ENCODE results near the gene YTHDF1.
"Not testable (repeated sequence)": the region's sequence is repeated elsewhere in the genome, so short reads cannot be mapped to it uniquely, and the experiment has no call there.

The YTHDF1 gene

GRCh38 chr20:63167918-63168520 lies 47.9 kb downstream of the YTHDF1 start:
- DNase-seq: no peak

- DNase-seq: no peak
Observed at GRCh38 chr20:63167026-63167917, 48.7 kb downstream of the YTHDF1 start.

- no peak for DNase-seq
Observed at GRCh38 chr20:63166193-63167020, 49.5 kb downstream of the YTHDF1 start.

DNA sequence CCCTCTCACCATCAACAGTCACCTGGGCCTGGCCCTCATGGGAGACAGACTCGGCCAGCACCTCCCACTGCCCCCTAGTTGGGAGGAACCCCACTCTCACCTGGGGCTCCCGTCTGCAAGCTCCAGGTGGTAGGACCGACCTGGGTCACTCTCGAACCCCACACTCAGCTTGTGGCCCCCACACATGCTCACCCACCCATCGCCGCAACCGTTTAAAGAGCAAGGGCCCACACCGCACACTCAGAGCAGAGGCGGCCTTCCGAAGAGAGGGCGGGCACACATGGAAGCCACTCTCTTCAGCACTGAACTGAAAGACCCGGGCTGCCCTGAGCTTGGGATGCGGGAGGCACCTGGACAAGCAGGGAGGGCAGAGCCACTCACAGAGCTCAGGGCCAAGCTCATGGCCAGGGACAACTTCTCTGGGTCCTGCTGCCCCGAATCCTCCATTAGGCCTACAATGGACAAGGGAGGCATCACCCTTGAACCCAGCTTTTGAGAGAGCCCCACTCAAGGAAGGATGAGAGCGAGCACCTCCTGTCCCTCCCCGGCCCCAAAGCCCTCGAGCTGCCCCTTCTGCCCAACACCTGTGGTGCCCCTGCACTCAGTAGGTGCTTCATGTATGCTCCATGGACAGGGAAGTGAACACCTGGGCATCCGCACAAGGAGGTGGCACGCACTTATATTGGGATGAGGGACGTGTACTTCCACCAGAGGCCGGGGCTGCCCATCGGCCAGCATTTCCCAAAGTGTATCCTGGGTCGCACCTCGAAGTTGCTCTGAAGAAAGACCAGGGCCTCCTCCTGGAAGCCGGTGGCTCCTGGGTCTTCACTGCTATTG lies 50.4 kb downstream of the YTHDF1 start:
- no peak for DNase-seq

- no peak for DNase-seq
Observed at GRCh38 chr20:63164484-63165355, 51.2 kb downstream of the YTHDF1 start.

- DNase-seq: no peak
Observed at GRCh38 chr20:63163596-63164483, 52.1 kb downstream of the YTHDF1 start.

GRCh38 chr20:63163171-63163570 lies 52.8 kb downstream of the YTHDF1 start:
- no peak for DNase-seq

GRCh38 chr20:63162206-63162795 lies 53.6 kb downstream of the YTHDF1 start:
- DNase-seq: no peak

DNA sequence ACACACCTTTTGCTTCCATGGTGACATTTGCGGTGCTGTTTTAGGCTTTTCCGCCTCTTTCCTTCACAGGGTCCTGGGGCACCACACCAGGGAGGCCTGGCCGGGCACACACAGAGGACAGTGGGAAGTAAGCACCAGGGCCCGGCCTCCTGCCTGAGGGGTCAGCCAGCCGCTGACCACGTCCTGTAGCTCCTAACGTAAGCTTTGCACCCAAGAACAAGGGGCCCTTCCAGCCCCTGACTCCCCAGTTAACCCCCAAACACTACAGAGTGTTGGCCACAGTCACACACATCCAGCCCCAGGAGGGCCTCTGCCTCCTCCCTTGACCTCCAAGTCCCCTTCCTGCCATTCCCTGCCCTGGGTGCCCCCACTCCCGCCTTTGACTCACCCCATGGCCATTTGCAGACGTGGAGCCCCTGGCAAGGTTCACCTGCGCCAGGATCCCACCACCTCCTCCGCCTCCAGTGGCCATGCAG lies 54.7 kb downstream of the YTHDF1 start:
- DNase-seq: no peak

DNA sequence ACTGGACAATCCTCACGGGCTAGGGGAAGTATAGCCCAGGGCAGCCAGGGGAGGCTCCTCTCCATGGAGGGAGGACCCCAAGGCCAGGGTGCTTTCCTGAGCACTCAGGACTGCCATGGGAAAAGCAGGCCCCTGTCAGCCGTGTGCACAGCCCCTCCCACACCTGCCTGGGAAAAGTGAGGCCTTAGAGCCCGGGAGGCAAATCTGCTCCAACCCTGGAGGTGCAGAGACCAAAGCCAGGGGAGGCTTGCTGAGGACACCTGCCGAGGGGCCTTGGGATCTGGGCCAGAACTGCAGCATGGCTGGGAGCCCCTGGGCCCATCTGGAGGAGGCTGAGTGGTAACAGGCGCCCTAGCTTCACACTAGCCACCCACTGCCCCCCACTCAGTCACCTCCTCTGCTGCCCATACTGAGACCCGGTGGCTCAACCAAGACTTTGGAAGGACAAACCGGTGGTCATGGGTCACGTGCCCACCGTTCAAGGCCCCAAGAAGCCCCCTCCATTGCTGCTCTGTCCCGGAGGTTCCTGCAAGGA lies 55.2 kb downstream of the YTHDF1 start:
- no peak for DNase-seq

- DNase-seq: no peak
Observed at GRCh38 chr20:63159826-63160640, 55.9 kb downstream of the YTHDF1 start.

DNA sequence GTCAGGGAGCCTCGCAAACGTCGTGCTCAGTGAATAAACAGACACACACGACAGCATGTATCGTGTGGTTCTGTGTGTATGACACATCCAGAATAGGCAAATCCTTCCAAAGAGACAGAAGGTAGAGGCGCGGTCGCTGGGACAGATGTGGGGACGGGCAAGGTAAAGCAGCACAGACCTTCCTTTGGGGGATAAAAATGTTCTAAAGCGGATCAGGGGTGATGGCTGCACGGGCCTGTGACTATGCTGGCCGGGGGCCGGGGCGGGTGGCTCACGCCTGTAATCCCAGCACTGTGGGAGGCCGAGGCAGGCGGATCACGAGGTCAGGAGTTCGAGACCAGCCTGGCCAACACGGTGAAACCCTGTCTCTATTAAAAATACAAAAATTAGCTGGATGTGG lies 56.7 kb downstream of the YTHDF1 start:
- DNase-seq: not testable (repeated sequence)

DNA sequence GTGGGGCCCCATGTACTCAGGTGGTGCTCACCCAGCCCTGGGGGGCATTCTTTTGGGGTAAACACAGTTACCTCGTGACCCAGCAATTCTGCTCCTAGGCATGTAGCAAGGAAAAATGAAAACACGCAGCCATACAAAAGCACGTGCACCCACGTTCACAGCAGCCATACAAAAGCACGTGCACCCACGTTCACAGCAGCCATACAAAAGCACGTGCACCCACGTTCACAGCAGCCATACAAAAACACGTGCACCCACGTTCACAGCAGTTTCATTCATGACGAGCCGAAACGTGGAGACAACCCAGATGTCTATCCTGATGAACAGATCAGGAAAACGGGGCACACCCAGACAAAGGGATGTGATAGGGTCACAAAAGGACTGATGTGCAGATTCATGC lies 57.1 kb downstream of the YTHDF1 start:
- no peak for DNase-seq

- no peak for DNase-seq
Observed at GRCh38 chr20:63158352-63158751, 57.6 kb downstream of the YTHDF1 start.

GRCh38 chr20:63157431-63157830 lies 58.5 kb downstream of the YTHDF1 start:
- DNase-seq: not testable (repeated sequence)

- DNase-seq: no peak
Observed at GRCh38 chr20:63156221-63156671, 59.7 kb downstream of the YTHDF1 start.

GRCh38 chr20:63155266-63156165 lies 60.4 kb downstream of the YTHDF1 start:
- no peak for DNase-seq

Data from activated CD4-positive, alpha-beta T cell treated with anti-CD3 and anti-CD28 coated beads, Interleukin-10, Interleukin-2, amounts not matched to agents 100 ng/mL and 50 ng/mL, durations not matched to agents 16 hours and 8 hours (primary cell).